Lower leg skin (tissue), 3 donors: ENCODE data around the gene FNDC3B.

Experiments
- CTCF ChIP-seq, 3 donors: fragments of 450-650 bp; IDR thresholded peaks; one replicate each; pipeline ENCODE4 v1.5.1; 2016; ENCODE audit warnings: antibody characterized with exemption in 3 of 3, mild to moderate bottlenecking in 3 of 3, moderate library complexity in 2 of 3
- POLR2A ChIP-seq, 2 donors: fragments of 450-650 bp; IDR thresholded peaks; one replicate each; pipeline ENCODE4 v1.6.1; 2016 to 2017; ENCODE audit warnings: antibody characterized with exemption in 2 of 2, mild to moderate bottlenecking in 1 of 2, moderate library complexity in 1 of 2

GRCh38 chr3:172070269-172070668 is 30.9 kb downstream of the FNDC3B start:
- no peak for TF ChIP-seq CTCF (IDR thresholded peaks at IDR 0.05)
- no peak for TF ChIP-seq POLR2A (IDR thresholded peaks at IDR 0.05)
